K562 (cell line): ENCODE results near the gene TM4SF4. TPM values are rescaled to one million over a fixed set of nuclear protein-coding genes. Genes with fewer than 3 reads are reported as not detected.

Source experiments
- ATAC-seq: fragments of 200-7000 bp; cut with Tn5 transposase; 3 replicates; pipeline ENCODE4 v1.9.1; 2020; ENCODE audit warnings: moderate library complexity
- BruUV-seq: library from RNA; stranded (reverse); fragments of 400-500 nt; replicated peaks from 2 replicates; lab custom pipeline; 2021; lab: Mats Ljungman, UMichigan
- CTCF ChIA-PET: fragments of 300-600 bp; formaldehyde crosslinking; extraction: SDS; loops from one replicate; lab custom pipeline; 2021; ENCODE audit warnings: low intra/inter-chr PET ratio; lab: Yijun Ruan, JAX
- POLR2A ChIA-PET: fragments of 300-600, 350-650 bp; sonication (Branson Sonifier 250); formaldehyde crosslinking; extraction: SDS; loops from one replicate; lab custom pipeline; 2021; ENCODE audit warnings: antibody characterized with exemption, inconsistent platforms; lab: Yijun Ruan, JAX
- DNase-seq, 4 experiments: peaks; one replicate each; pipeline versions ENCODE4 v3.0.0 to v3.0.0-alpha.2; 2011 to 2018; ENCODE audit warnings: low spot score in 3 of 4, mixed read lengths in 3 of 4; ENCODE audit errors: extremely low read depth in 1 of 4
- FAIRE-seq: peaks from 2 replicates; lab custom pipeline; 2011; peaks lifted over from hg19 to GRCh38; lab: Jason Lieb, UNC
- H2AFZ ChIP-seq: 2 replicates; pipeline ENCODE4 v1.6.0; 2011; ENCODE audit warnings: low read depth, low read length, control low read depth, inconsistent platforms
- H3K27ac ChIP-seq: fragments of 200-600 bp; 3 replicates; pipeline ENCODE4 v1.8.0; 2011; ENCODE audit warnings: low read depth, mild to moderate bottlenecking, control low read depth, inconsistent platforms, low read length, moderate library complexity, mixed read lengths; ENCODE audit errors: extremely low read depth
- H3K27me3 ChIP-seq, 2 experiments: fragments of 300-600 bp in 1 of 2; 2 replicates in 1 of 2; 3 replicates in 1 of 2; pipeline versions ENCODE4 v1.6.0 to v1.8.0; 2011; ENCODE audit warnings: inconsistent platforms in 2 of 2, low read length in 2 of 2, mild to moderate bottlenecking in 1 of 2, mixed read lengths in 1 of 2, moderate library complexity in 1 of 2; ENCODE audit not compliant: control insufficient read depth in 2 of 2, insufficient read depth in 2 of 2
- H3K36me3 ChIP-seq: fragments of 300-600 bp; 3 replicates; pipeline ENCODE4 v1.8.0; 2011; ENCODE audit warnings: mild to moderate bottlenecking, low read length, inconsistent platforms; ENCODE audit not compliant: control insufficient read depth, insufficient read depth
- H3K4me1 ChIP-seq, 2 experiments: fragments of 200-600 bp in 1 of 2; replicated peaks in 1 of 2; 2 replicates in 1 of 2; 3 replicates in 1 of 2; pipeline versions ENCODE4 v1.5.1 to v1.8.0; 2011; ENCODE audit warnings: inconsistent platforms in 2 of 2, low read length in 2 of 2, mild to moderate bottlenecking in 1 of 2, mixed read lengths in 1 of 2, moderate library complexity in 1 of 2; ENCODE audit not compliant: control insufficient read depth in 2 of 2, insufficient read depth in 2 of 2
- H3K4me2 ChIP-seq: 2 replicates; pipeline ENCODE4 v1.6.1; 2011; ENCODE audit warnings: low read length, control low read depth, inconsistent platforms, mixed read lengths; ENCODE audit not compliant: insufficient read depth
- H3K4me3 ChIP-seq: fragments of 200-600 bp; sonication (generic), shearing (Covaris generic); 2 replicates; pipeline ENCODE4 v1.5.1; 2016; ENCODE audit warnings: control low read depth, inconsistent platforms
- H3K79me2 ChIP-seq: fragments of 200-600 bp; 3 replicates; pipeline ENCODE4 v1.8.0; 2011; ENCODE audit warnings: low read length, inconsistent platforms; ENCODE audit not compliant: control insufficient read depth, insufficient read depth
- H3K9ac ChIP-seq, 2 experiments: 2 replicates each; pipeline versions ENCODE4 v1.6.0 to v1.6.1; 2011; ENCODE audit warnings: low read depth in 2 of 2, low read length in 2 of 2, control low read depth in 1 of 2, inconsistent platforms in 1 of 2, mild to moderate bottlenecking in 1 of 2, mixed read lengths in 1 of 2; ENCODE audit not compliant: insufficient read depth in 1 of 2
- H3K9me1 ChIP-seq: one replicate; pipeline ENCODE4 v1.6.0; 2011; ENCODE audit warnings: inconsistent platforms, mild to moderate bottlenecking, low read length, moderate library complexity; ENCODE audit not compliant: control insufficient read depth, insufficient read depth
- H3K9me3 ChIP-seq: replicated peaks from 2 replicates; pipeline ENCODE4 v1.5.1; 2011; ENCODE audit warnings: low read depth, low read length, inconsistent platforms; ENCODE audit not compliant: control insufficient read depth, insufficient read depth
- H4K20me1 ChIP-seq: replicated peaks from 2 replicates; pipeline ENCODE4 v1.6.1; 2011; ENCODE audit warnings: low read length, inconsistent platforms, mixed read lengths; ENCODE audit not compliant: control insufficient read depth, insufficient read depth
- CEBPB ChIP-seq: fragments of 450-650 bp; IDR thresholded peaks from 2 replicates; pipeline ENCODE4 v1.6.1; 2016; ENCODE audit warnings: missing genetic modification characterization, missing compliant biosample characterization
- CEBPG ChIP-seq, 3 experiments: fragments of 200-800 bp in 1 of 3; sonication (Bioruptor generic) in 1 of 3; sonication (generic) in 1 of 3; formaldehyde crosslinking in 1 of 3; IDR thresholded peaks in 2 of 3; conservative IDR thresholded peaks in 1 of 3; 2 replicates each; pipeline versions ENCODE4 v1.6.1 to v1.8.0; 2016 to 2022; ENCODE audit warnings: missing compliant biosample characterization in 2 of 3, missing genetic modification characterization in 2 of 3, mild to moderate bottlenecking in 1 of 3, missing genetic modification reagents in 1 of 3
- WGBS: fragments of 100-300 bp; shearing (Covaris generic); methylation state at CpG from one replicate; pipeline ENCODE4 v1.1.6; 2016; ENCODE audit warnings: low coverage, mixed read lengths; ENCODE audit not compliant: insufficient coverage; ENCODE audit errors: missing lambda C conversion rate; 5-methylcytosine and 5-hydroxymethylcytosine counted together
- in situ Hi-C: fragments of 300-500 bp; cut with MboI; formaldehyde crosslinking; loops from 4 replicates; pipeline ENCODE4 v1.15.0; 2018; ENCODE audit warnings: inconsistent platforms, mixed read lengths
- intact Hi-C: fragments of 100-400 bp; cut with micrococcal nuclease; formaldehyde crosslinking; loops from 2 replicates; pipeline ENCODE4 v1.14.2; 2022
- polyA plus RNA-seq, 8 experiments: library from polyadenylated mRNA; depleted of rRNA in 4 of 8; stranded (reverse) in 5 of 8; unstranded in 3 of 8; fragments of >200 nt; fragmentation: Nextera tagmentation in 2 of 8; fragmentation: Illumina TruSeq in 1 of 8; extraction: Ambion mirVana in 2 of 8; extraction: Trizol in 1 of 8; gene quantifications; 2 replicates each; pipeline versions ENCODE4 v1.2.1 to v1.2.3, GENCODE V29; 2011 to 2014; ENCODE audit warnings: inconsistent platforms in 1 of 8, missing spikeins in 1 of 8
- total RNA-seq, 7 experiments: library from RNA; depleted of rRNA in 6 of 7; stranded (reverse); fragments of >200 nt in 6 of 7; fragmentation: Illumina TruSeq in 2 of 7; extraction: Trizol in 2 of 7; gene quantifications; 2 replicates each; pipeline versions ENCODE4 v1.2.1 to v1.2.3, GENCODE V29; 2011 to 2021; ENCODE audit warnings: low replicate concordance in 1 of 7
- TF ChIP-seq, protein P1 (sequence below), 2 experiments: IDR thresholded peaks; 2 replicates each; pipeline ENCODE4 v1.6.1; 2011; ENCODE audit warnings: borderline replicate concordance in 1 of 2, control low read depth in 1 of 2, low read depth in 1 of 2, low read length in 1 of 2, mild to moderate bottlenecking in 1 of 2, mixed read lengths in 1 of 2, moderate library complexity in 1 of 2; ENCODE audit not compliant: insufficient read depth in 1 of 2, insufficient read length in 1 of 2, poor library complexity in 1 of 2, severe bottlenecking in 1 of 2; ENCODE audit errors: extremely low read depth in 1 of 2

The TM4SF4 gene
- total and polyA plus RNA-seq, 9 of the 15 experiments (the other 6 are each of a cell fraction or from before 2014, with no cell fraction given): 0.31 TPM; not detected in 8

DNA sequence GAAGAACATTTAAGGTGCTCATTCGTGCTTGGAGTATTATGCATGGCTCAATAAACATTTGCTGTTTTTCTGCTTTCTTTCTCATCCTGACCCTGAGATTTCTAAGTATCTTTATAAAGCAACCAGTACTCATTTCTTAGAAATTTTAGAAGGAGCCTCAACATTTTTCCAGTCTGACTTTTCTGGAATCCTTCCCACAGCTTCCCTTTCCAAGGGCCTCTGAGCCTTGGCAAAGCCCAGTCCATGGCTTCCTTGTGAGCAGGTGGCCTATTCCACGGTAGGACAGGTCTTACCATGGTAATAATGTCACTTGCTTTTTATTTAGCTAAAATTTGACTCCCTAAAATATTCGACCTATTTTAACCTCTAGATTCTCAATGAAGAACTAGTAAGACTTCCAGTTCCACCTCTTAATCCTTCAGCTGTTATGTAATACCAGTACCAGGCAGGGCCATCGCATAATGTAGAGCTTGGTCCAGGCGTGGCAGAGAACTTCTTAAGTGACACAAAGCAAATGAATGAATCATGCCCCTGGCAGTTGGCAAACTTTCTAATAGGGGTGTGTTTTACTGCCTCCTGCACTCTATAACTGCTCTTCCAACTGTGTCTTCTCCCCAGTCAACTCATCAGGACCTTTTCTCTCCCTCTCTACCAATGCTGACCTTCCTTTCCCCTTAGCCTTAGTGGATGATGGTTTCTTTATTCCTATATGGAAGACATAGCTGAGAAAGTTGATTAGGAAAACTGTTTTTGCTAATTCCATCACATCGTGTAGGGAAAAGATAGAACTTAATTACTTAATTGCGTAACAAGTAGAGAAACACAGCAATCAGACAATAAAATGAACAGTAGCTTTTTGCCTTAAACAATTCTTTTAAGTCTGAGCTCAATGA lies 894 bp upstream of the TM4SF4 start:
- Histone ChIP-seq H3K9me1 (no peaks in the 10 kb centered on the region), H3K4me3 (no peak overlapping the region), H3K79me2 (no peaks in the 10 kb centered on the region), H3K4me1 (no peaks in the 10 kb centered on the region), H4K20me1 (no peaks in the 10 kb centered on the region), H3K9ac (no peak overlapping the region), H3K27me3 (peaks cover 0 to 4% of the 10 kb centered on the region in 2 experiments; a peak in 1 of 5 replicates), H3K27ac (no peak overlapping the region), H2AFZ (no peak overlapping the region), H3K9me3 (no peaks in the 10 kb centered on the region), H3K4me2 (no peak overlapping the region), H3K36me3 (no peaks in the 10 kb centered on the region)
- ChIA-PET CTCF (no interaction called here), POLR2A (interaction anchor here (0.6 to 1.1 kb wide), 4 partner anchors 57 to 301 kb away, joined by 3 to 6 read pairs (median 3); no protein-coding TSS in a partner anchor)
- ATAC-seq: no peak
- intact Hi-C loops: no loop called here
- no peak for DNase-seq
- 0% methylated on average over 7 of the region's 7 CpGs for WGBS
- TF ChIP-seq, protein P1, sequence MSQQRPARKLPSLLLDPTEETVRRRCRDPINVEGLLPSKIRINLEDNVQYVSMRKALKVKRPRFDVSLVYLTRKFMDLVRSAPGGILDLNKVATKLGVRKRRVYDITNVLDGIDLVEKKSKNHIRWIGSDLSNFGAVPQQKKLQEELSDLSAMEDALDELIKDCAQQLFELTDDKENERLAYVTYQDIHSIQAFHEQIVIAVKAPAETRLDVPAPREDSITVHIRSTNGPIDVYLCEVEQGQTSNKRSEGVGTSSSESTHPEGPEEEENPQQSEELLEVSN (IDR thresholded peaks at IDR 0.05; ENCODE audit: borderline replicate concordance in 1 of 2, extremely low read depth in 1 of 2, insufficient read depth in 1 of 2, insufficient read length in 1 of 2, low read depth in 1 of 2, low read length in 1 of 2, poor library complexity in 1 of 2, severe bottlenecking in 1 of 2): no peak
- TF ChIP-seq CEBPG (CRISPR knock-in tag; IDR thresholded peaks at IDR 0.05): no peak
- TF ChIP-seq CEBPG (tag; conservative IDR thresholded peaks at IDR 0.05 in 1 of 2, IDR thresholded peaks at IDR 0.05 in 1 of 2): peak; percentile 10 to 35; a peak in 1 of 4 replicates
- TF ChIP-seq CEBPB: 0 out of 2 replicates have a peak, but pooled peaks have one; percentile 19
- in situ Hi-C loops: no loop called here
- FAIRE-seq: no peak
- no TSS peak for BruUV-seq
